Measurements from ENCODE around the gene NCOA3.

The NCOA3 gene

GRCh38 chr20:47687095-47687987 is 185.7 kb downstream of the NCOA3 start:
- DNase-seq = no peak

- DNase-seq = no peak
Observed at GRCh38 chr20:47688385-47689381, 187.0 kb downstream of the NCOA3 start.

- DNase-seq = no peak
Observed at GRCh38 chr20:47689731-47690130, 188.0 kb downstream of the NCOA3 start.

GRCh38 chr20:47691625-47692024 is 189.9 kb downstream of the NCOA3 start:
- DNase-seq = no peak

GRCh38 chr20:47694021-47694818 is 192.5 kb downstream of the NCOA3 start:
- no peak for DNase-seq

GRCh38 chr20:47696856-47697255 is 195.2 kb downstream of the NCOA3 start:
- no peak for DNase-seq

GRCh38 chr20:47698142-47698541 is 196.5 kb downstream of the NCOA3 start:
- DNase-seq = no peak

GRCh38 chr20:47699818-47700217 is 198.1 kb downstream of the NCOA3 start:
- no peak for DNase-seq

- no peak for DNase-seq
Observed at GRCh38 chr20:47700327-47700726, 198.6 kb downstream of the NCOA3 start.

GRCh38 chr20:47701612-47702011 is 199.9 kb downstream of the NCOA3 start:
- no peak for DNase-seq

- DNase-seq = no peak
Observed at GRCh38 chr20:47703748-47704147, 202.1 kb downstream of the NCOA3 start.

GRCh38 chr20:47704746-47705496 is 203.2 kb downstream of the NCOA3 start:
- DNase-seq = no peak

- DNase-seq = no peak
Observed at GRCh38 chr20:47705497-47705856, 203.8 kb downstream of the NCOA3 start.

GRCh38 chr20:47706345-47706744 is 204.7 kb downstream of the NCOA3 start:
- DNase-seq = no peak
